PC-9 (cell line): ENCODE data around the gene ETV6. TPM values are rescaled to one million over a fixed set of nuclear protein-coding genes. Genes with fewer than 3 reads are reported as not detected.

Experiments used
- BruUV-seq: library from RNA; stranded (reverse); fragments of 400-500 nt; replicated peaks from 2 replicates; lab custom pipeline; 2021; lab: Mats Ljungman, UMichigan
- CTCF ChIA-PET: fragments of 300-600 bp; sonication (Branson Sonifier 250); formaldehyde crosslinking; loops from one replicate; lab custom pipeline; 2022; ENCODE audit warnings: antibody characterized with exemption; lab: Charles Lee
- POLR2A ChIA-PET: fragments of 300-600 bp; sonication (Branson Sonifier 250); formaldehyde crosslinking; loops from one replicate; lab custom pipeline; 2022; ENCODE audit warnings: antibody characterized with exemption; ENCODE audit not compliant: unreplicated experiment; lab: Charles Lee
- DNase-seq, 2 experiments: peaks; one replicate each; pipeline versions ENCODE4 v3.0.0 to v3.0.0-alpha.2; 2015 to 2022; ENCODE audit warnings: mixed read lengths in 1 of 2
- H2AFZ ChIP-seq: fragments of 200-600 bp; sonication (generic); 2 replicates; pipeline ENCODE4 v1.8.1; 2017; ENCODE audit warnings: antibody characterized with exemption
- H3F3A ChIP-seq: fragments of 200-600 bp; sonication (generic); 2 replicates; pipeline ENCODE4 v1.8.1; 2017; ENCODE audit warnings: antibody characterized with exemption, mild to moderate bottlenecking, low read depth; ENCODE audit not compliant: insufficient read depth
- H3K27ac ChIP-seq: fragments of 200-600 bp; sonication (generic); 2 replicates; pipeline ENCODE4 v1.6.1; 2016; ENCODE audit warnings: mixed run types
- H3K27me3 ChIP-seq: fragments of 200-600 bp; sonication (generic); 2 replicates; pipeline ENCODE4 v1.6.1; 2016; ENCODE audit warnings: low read depth, mixed run types; ENCODE audit not compliant: insufficient read depth
- H3K36me3 ChIP-seq: fragments of 200-600 bp; sonication (generic); 2 replicates; pipeline ENCODE4 v1.6.1; 2016; ENCODE audit warnings: low read depth, mixed run types
- H3K4me1 ChIP-seq: fragments of 200-600 bp; sonication (generic); replicated peaks from 2 replicates; pipeline ENCODE4 v1.6.1; 2016; ENCODE audit warnings: mixed run types; ENCODE audit not compliant: insufficient read depth
- H3K4me2 ChIP-seq: fragments of 200-600 bp; sonication (generic); 2 replicates; pipeline ENCODE4 v1.6.1; 2017; ENCODE audit warnings: mixed run types
- H3K4me3 ChIP-seq: fragments of 200-600 bp; sonication (generic); 2 replicates; pipeline ENCODE4 v1.6.1; 2016; ENCODE audit warnings: mixed run types
- H3K79me2 ChIP-seq: fragments of 200-600 bp; sonication (generic); 2 replicates; pipeline ENCODE4 v1.6.1; 2017; ENCODE audit warnings: low read depth, mixed run types
- H3K9me2 ChIP-seq: fragments of 200-600 bp; sonication (generic); 2 replicates; pipeline ENCODE4 v1.8.1; 2017; ENCODE audit warnings: mild to moderate bottlenecking; ENCODE audit not compliant: insufficient read depth
- H3K9me3 ChIP-seq: fragments of 200-600 bp; sonication (generic); 2 replicates; pipeline ENCODE4 v1.8.1; 2016; ENCODE audit warnings: low read depth; ENCODE audit not compliant: insufficient read depth
- H4K20me1 ChIP-seq: fragments of 200-600 bp; sonication (generic); 2 replicates; pipeline ENCODE4 v1.8.1; 2017; ENCODE audit not compliant: insufficient read depth
- CTCF ChIP-seq: fragments of 200-600 bp; sonication (generic); conservative IDR thresholded peaks from 2 replicates; pipeline ENCODE4 v1.6.1; 2017; ENCODE audit warnings: mixed run types, antibody characterized with exemption, mild to moderate bottlenecking, moderate library complexity
- EZH2 ChIP-seq: fragments of 200-600 bp; sonication (generic); IDR thresholded peaks from 2 replicates; pipeline ENCODE4 v1.8.0; 2017; ENCODE audit warnings: antibody characterized with exemption, low read depth
- intact Hi-C: fragments of 100-400 bp; cut with micrococcal nuclease; formaldehyde crosslinking; loops from one replicate; pipeline ENCODE4 v1.10.0; 2022; ENCODE audit not compliant: unreplicated experiment
- total RNA-seq: library from RNA; stranded (reverse); gene quantifications from 2 replicates; pipeline ENCODE4 v1.2.3, GENCODE V29; 2021

ETV6 gene
- total RNA-seq, 1 experiment from 2014 or later = 62.8 TPM

- Histone ChIP-seq H3K4me3 (no peak overlapping the region), H3K4me1 (peaks cover 8% of the 10 kb centered on the region), H3K9me3 (peaks cover 2% of the 10 kb centered on the region; the same call in 1 of the 2 replicates), H3K4me2 (no peak overlapping the region), H3K9me2 (no peaks in the 10 kb centered on the region), H2AFZ (no peak overlapping the region), H3F3A (peaks cover 9% of the 10 kb centered on the region; the same call in 1 of the 2 replicates), H3K36me3 (0 out of 2 replicates have a peak, but pooled peaks cover 3% of the 10 kb centered on the region), H3K79me2 (peaks cover 12% of the 10 kb centered on the region; the same call in 1 of the 2 replicates), H4K20me1 (no peaks in the 10 kb centered on the region), H3K27ac (no peak overlapping the region), H3K27me3 (no peaks in the 10 kb centered on the region)
- no TSS peak for BruUV-seq
- DNase-seq = no peak
- CTCF ChIA-PET = no interaction called here
- intact Hi-C loops = no loop called here
- POLR2A ChIA-PET = no interaction called here
- TF ChIP-seq EZH2 (no peak), CTCF (no peak)
Measured at GRCh38 chr12:11767029-11767724, 117.7 kb downstream of the ETV6 start.

- intact Hi-C loops = no loop called here
- H3F3A ChIP-seq = peaks cover 12% of the 10 kb centered on the region; the same call in 1 of the 2 replicates
- no peaks in the 10 kb centered on the region for H4K20me1 ChIP-seq
- no TSS peak for BruUV-seq
- H3K27ac ChIP-seq = no peak overlapping the region
- H3K27me3 ChIP-seq = no peaks in the 10 kb centered on the region
- H3K4me2 ChIP-seq = no peak overlapping the region
- peaks cover 13% of the 10 kb centered on the region for H3K4me1 ChIP-seq
- no peak for TF ChIP-seq CTCF
- TF ChIP-seq EZH2 = no peak
- peaks cover 14% of the 10 kb centered on the region for H3K79me2 ChIP-seq
- no peak overlapping the region for H3K4me3 ChIP-seq
- DNase-seq = no peak
- no peak overlapping the region for H2AFZ ChIP-seq
- ChIA-PET CTCF (no interaction called here), POLR2A (no interaction called here)
- peaks cover 7% of the 10 kb centered on the region; the same call in 1 of the 2 replicates for H3K36me3 ChIP-seq
- no peaks in the 10 kb centered on the region for H3K9me2 ChIP-seq
- peaks cover 4% of the 10 kb centered on the region; the same call in 1 of the 2 replicates for H3K9me3 ChIP-seq
Measured at GRCh38 chr12:11767798-11768197, 118.3 kb downstream of the ETV6 start.

GRCh38 chr12:11768233-11768965, 118.9 kb downstream of the ETV6 start:
- DNase-seq = no peak
- Histone ChIP-seq H4K20me1 (no peaks in the 10 kb centered on the region), H3K4me1 (peaks cover 13% of the 10 kb centered on the region), H3K9me3 (peaks cover 4% of the 10 kb centered on the region; the same call in 1 of the 2 replicates), H3K27me3 (no peaks in the 10 kb centered on the region), H3K4me3 (no peak overlapping the region), H3K36me3 (peaks cover 7% of the 10 kb centered on the region; the same call in 1 of the 2 replicates), H3K79me2 (peaks cover 14% of the 10 kb centered on the region), H3F3A (peaks cover 12% of the 10 kb centered on the region; the same call in 1 of the 2 replicates), H3K27ac (no peak overlapping the region), H3K4me2 (no peak overlapping the region), H2AFZ (no peak overlapping the region), H3K9me2 (no peaks in the 10 kb centered on the region)
- intact Hi-C loops = no loop called here
- no TSS peak for BruUV-seq
- POLR2A ChIA-PET = interaction anchor here (0.6 kb wide), 1 partner anchor 1577 kb away, joined by 4 read pairs; no protein-coding TSS in a partner anchor
- CTCF ChIA-PET = no interaction called here
- TF ChIP-seq CTCF = no peak
- TF ChIP-seq EZH2 = no peak
